PC-9 (cell line): ENCODE measurements around the gene WDR27. TPM values are rescaled to one million over a fixed set of nuclear protein-coding genes. Genes with fewer than 3 reads are reported as not detected.
"Not testable (repeated sequence)": the region's sequence is repeated elsewhere in the genome, so short reads cannot be mapped to it uniquely, and the experiment has no call there.

Source experiments
- BruUV-seq: library from RNA; stranded (reverse); fragments of 400-500 nt; replicated peaks from 2 replicates; lab custom pipeline; 2021; lab: Mats Ljungman, UMichigan
- CTCF ChIA-PET: fragments of 300-600 bp; sonication (Branson Sonifier 250); formaldehyde crosslinking; loops from one replicate; lab custom pipeline; 2022; ENCODE audit warnings: antibody characterized with exemption; lab: Charles Lee
- POLR2A ChIA-PET: fragments of 300-600 bp; sonication (Branson Sonifier 250); formaldehyde crosslinking; loops from one replicate; lab custom pipeline; 2022; ENCODE audit warnings: antibody characterized with exemption; ENCODE audit not compliant: unreplicated experiment; lab: Charles Lee
- DNase-seq, 2 experiments: peaks; one replicate each; pipeline versions ENCODE4 v3.0.0 to v3.0.0-alpha.2; 2015 to 2022; ENCODE audit warnings: mixed read lengths in 1 of 2
- H2AFZ ChIP-seq: fragments of 200-600 bp; sonication (generic); 2 replicates; pipeline ENCODE4 v1.8.1; 2017; ENCODE audit warnings: antibody characterized with exemption
- H3F3A ChIP-seq: fragments of 200-600 bp; sonication (generic); 2 replicates; pipeline ENCODE4 v1.8.1; 2017; ENCODE audit warnings: antibody characterized with exemption, mild to moderate bottlenecking, low read depth; ENCODE audit not compliant: insufficient read depth
- H3K27ac ChIP-seq: fragments of 200-600 bp; sonication (generic); 2 replicates; pipeline ENCODE4 v1.6.1; 2016; ENCODE audit warnings: mixed run types
- H3K27me3 ChIP-seq: fragments of 200-600 bp; sonication (generic); 2 replicates; pipeline ENCODE4 v1.6.1; 2016; ENCODE audit warnings: low read depth, mixed run types; ENCODE audit not compliant: insufficient read depth
- H3K36me3 ChIP-seq: fragments of 200-600 bp; sonication (generic); 2 replicates; pipeline ENCODE4 v1.6.1; 2016; ENCODE audit warnings: low read depth, mixed run types
- H3K4me1 ChIP-seq: fragments of 200-600 bp; sonication (generic); replicated peaks from 2 replicates; pipeline ENCODE4 v1.6.1; 2016; ENCODE audit warnings: mixed run types; ENCODE audit not compliant: insufficient read depth
- H3K4me2 ChIP-seq: fragments of 200-600 bp; sonication (generic); 2 replicates; pipeline ENCODE4 v1.6.1; 2017; ENCODE audit warnings: mixed run types
- H3K4me3 ChIP-seq: fragments of 200-600 bp; sonication (generic); 2 replicates; pipeline ENCODE4 v1.6.1; 2016; ENCODE audit warnings: mixed run types
- H3K79me2 ChIP-seq: fragments of 200-600 bp; sonication (generic); 2 replicates; pipeline ENCODE4 v1.6.1; 2017; ENCODE audit warnings: low read depth, mixed run types
- H3K9me2 ChIP-seq: fragments of 200-600 bp; sonication (generic); 2 replicates; pipeline ENCODE4 v1.8.1; 2017; ENCODE audit warnings: mild to moderate bottlenecking; ENCODE audit not compliant: insufficient read depth
- H3K9me3 ChIP-seq: fragments of 200-600 bp; sonication (generic); 2 replicates; pipeline ENCODE4 v1.8.1; 2016; ENCODE audit warnings: low read depth; ENCODE audit not compliant: insufficient read depth
- H4K20me1 ChIP-seq: fragments of 200-600 bp; sonication (generic); 2 replicates; pipeline ENCODE4 v1.8.1; 2017; ENCODE audit not compliant: insufficient read depth
- EZH2 ChIP-seq: fragments of 200-600 bp; sonication (generic); IDR thresholded peaks from 2 replicates; pipeline ENCODE4 v1.8.0; 2017; ENCODE audit warnings: antibody characterized with exemption, low read depth
- intact Hi-C: fragments of 100-400 bp; cut with micrococcal nuclease; formaldehyde crosslinking; loops from one replicate; pipeline ENCODE4 v1.10.0; 2022; ENCODE audit not compliant: unreplicated experiment
- total RNA-seq: library from RNA; stranded (reverse); gene quantifications from 2 replicates; pipeline ENCODE4 v1.2.3, GENCODE V29; 2021
- TF ChIP-seq, protein P1 (sequence below): fragments of 200-600 bp; sonication (generic); conservative IDR thresholded peaks from 2 replicates; pipeline ENCODE4 v1.6.1; 2017; ENCODE audit warnings: mixed run types, antibody characterized with exemption, mild to moderate bottlenecking, moderate library complexity

WDR27 gene
- total RNA-seq, 1 experiment from 2014 or later = 54.2 TPM

DNA sequence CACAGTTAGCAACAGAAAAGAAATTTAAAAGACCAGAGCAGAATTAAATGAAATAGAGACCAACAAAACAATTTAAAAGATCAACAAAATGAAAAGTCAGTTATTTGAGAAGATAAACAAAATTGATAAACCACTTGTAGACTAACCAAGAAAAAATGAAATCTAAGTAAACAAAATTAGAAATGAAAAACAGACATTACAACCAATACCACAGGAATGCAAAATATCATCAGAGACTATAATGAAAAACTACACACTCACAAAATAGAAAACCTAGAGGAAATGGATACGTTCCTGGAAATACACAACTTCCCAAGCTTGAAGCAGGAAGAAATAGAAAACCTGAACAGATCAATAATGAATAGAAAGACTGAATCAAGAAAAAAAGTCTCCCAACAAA lies 97.8 kb downstream of the WDR27 start:
- H4K20me1 ChIP-seq = no peaks in the 10 kb centered on the region; the same call in 1 of the 2 replicates
- ChIA-PET POLR2A (no interaction called here), CTCF (no interaction called here)
- no peaks in the 10 kb centered on the region for H3K9me3 ChIP-seq
- H3K27me3 ChIP-seq = no peaks in the 10 kb centered on the region
- no peak overlapping the region for H3K4me3 ChIP-seq
- no peaks in the 10 kb centered on the region for H3K9me2 ChIP-seq
- H3K4me2 ChIP-seq = no peak overlapping the region
- no peaks in the 10 kb centered on the region; the same call in 1 of the 2 replicates for H3K36me3 ChIP-seq
- no peaks in the 10 kb centered on the region for H3F3A ChIP-seq
- intact Hi-C loops = no loop called here
- H2AFZ ChIP-seq = no peak overlapping the region
- H3K79me2 ChIP-seq = no peaks in the 10 kb centered on the region
- TF ChIP-seq EZH2 = no peak
- TF ChIP-seq, protein P1, sequence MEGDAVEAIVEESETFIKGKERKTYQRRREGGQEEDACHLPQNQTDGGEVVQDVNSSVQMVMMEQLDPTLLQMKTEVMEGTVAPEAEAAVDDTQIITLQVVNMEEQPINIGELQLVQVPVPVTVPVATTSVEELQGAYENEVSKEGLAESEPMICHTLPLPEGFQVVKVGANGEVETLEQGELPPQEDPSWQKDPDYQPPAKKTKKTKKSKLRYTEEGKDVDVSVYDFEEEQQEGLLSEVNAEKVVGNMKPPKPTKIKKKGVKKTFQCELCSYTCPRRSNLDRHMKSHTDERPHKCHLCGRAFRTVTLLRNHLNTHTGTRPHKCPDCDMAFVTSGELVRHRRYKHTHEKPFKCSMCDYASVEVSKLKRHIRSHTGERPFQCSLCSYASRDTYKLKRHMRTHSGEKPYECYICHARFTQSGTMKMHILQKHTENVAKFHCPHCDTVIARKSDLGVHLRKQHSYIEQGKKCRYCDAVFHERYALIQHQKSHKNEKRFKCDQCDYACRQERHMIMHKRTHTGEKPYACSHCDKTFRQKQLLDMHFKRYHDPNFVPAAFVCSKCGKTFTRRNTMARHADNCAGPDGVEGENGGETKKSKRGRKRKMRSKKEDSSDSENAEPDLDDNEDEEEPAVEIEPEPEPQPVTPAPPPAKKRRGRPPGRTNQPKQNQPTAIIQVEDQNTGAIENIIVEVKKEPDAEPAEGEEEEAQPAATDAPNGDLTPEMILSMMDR = no peak
- H3K27ac ChIP-seq = no peak overlapping the region
- no peak for DNase-seq
- BruUV-seq = no TSS peak
- H3K4me1 ChIP-seq = no peaks in the 10 kb centered on the region

GRCh38 chr6:169601129-169601528 lies 100.7 kb downstream of the WDR27 start:
- POLR2A ChIA-PET, H3K4me2 ChIP-seq, BruUV-seq, H3K9me2 ChIP-seq, H3K27ac ChIP-seq, H3K4me1 ChIP-seq, H3K4me3 ChIP-seq, H3K9me3 ChIP-seq, H4K20me1 ChIP-seq, H2AFZ ChIP-seq, DNase-seq, H3K79me2 ChIP-seq, H3K36me3 ChIP-seq, CTCF ChIA-PET, intact Hi-C loops, H3K27me3 ChIP-seq, H3F3A ChIP-seq: not testable (repeated sequence)

DNA sequence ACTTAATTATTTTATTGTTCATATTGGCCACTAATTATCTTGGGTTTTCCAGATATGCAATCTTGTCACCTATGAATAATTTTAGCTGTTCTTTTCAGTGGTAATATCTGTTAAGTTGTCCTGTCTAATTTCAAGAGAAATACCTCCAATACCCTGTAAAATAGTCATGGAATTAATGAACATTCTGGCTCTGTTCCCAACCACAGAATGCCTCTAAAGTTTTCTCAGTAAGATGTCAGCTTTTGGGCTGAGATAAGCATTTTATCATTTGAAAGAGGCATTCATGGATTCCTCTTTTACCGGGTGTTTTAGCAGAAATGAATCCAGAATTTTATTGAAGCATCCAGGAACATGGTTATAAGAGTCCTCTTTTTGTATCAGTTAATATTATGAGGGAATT lies 109.3 kb downstream of the WDR27 start:
- no peaks in the 10 kb centered on the region for H3K79me2 ChIP-seq
- no peak for TF ChIP-seq EZH2
- TF ChIP-seq, protein P1 = no peak
- H4K20me1 ChIP-seq = no peaks in the 10 kb centered on the region
- intact Hi-C loops = no loop called here
- no peaks in the 10 kb centered on the region for H3K4me1 ChIP-seq
- CTCF ChIA-PET = no interaction called here
- no peaks in the 10 kb centered on the region for H3K27me3 ChIP-seq
- H3K4me3 ChIP-seq = no peak overlapping the region
- DNase-seq = no peak
- H3K36me3 ChIP-seq = no peaks in the 10 kb centered on the region
- H3K27ac ChIP-seq = no peak overlapping the region
- POLR2A ChIA-PET = no interaction called here
- BruUV-seq = no TSS peak
- H3F3A ChIP-seq = no peaks in the 10 kb centered on the region
- no peaks in the 10 kb centered on the region for H3K9me2 ChIP-seq
- H3K4me2 ChIP-seq = no peak overlapping the region
- H3K9me3 ChIP-seq = no peaks in the 10 kb centered on the region
- H2AFZ ChIP-seq = no peak overlapping the region

- Histone ChIP-seq H3K9me3 (no peaks in the 10 kb centered on the region), H3K4me1 (no peaks in the 10 kb centered on the region), H3F3A (no peaks in the 10 kb centered on the region), H3K79me2 (no peaks in the 10 kb centered on the region), H2AFZ (no peak overlapping the region), H3K27me3 (no peaks in the 10 kb centered on the region), H3K36me3 (no peaks in the 10 kb centered on the region), H3K4me2 (no peak overlapping the region), H3K27ac (no peak overlapping the region), H3K4me3 (no peak overlapping the region), H3K9me2 (no peaks in the 10 kb centered on the region), H4K20me1 (no peaks in the 10 kb centered on the region)
- no peak for DNase-seq
- TF ChIP-seq, protein P1 = no peak
- no peak for TF ChIP-seq EZH2
- intact Hi-C loops = no loop called here
- no TSS peak for BruUV-seq
- ChIA-PET CTCF (no interaction called here), POLR2A (no interaction called here)
These were observed 110.2 kb downstream of the WDR27 start for GRCh38 chr6:169591616-169592015.
